Neuronal stem cell (in vitro differentiated cells): ENCODE data around the gene KIAA0232.

Experiments
- DNase-seq: peaks from one replicate; pipeline ENCODE4 v3.0.0-alpha.2; 2013; ENCODE audit warnings: low spot score
- H2AFZ ChIP-seq: one replicate; pipeline ENCODE4 v1.6.1; 2013; ENCODE audit warnings: mild to moderate bottlenecking, low read length, inconsistent platforms
- H2AK5ac ChIP-seq: 2 replicates; pipeline ENCODE4 v1.6.1; 2013; ENCODE audit warnings: low read depth, mild to moderate bottlenecking, inconsistent platforms, low read length, moderate library complexity, mixed read lengths
- H2BK120ac ChIP-seq: 2 replicates; pipeline ENCODE4 v1.6.1; 2013; ENCODE audit warnings: low read depth, mild to moderate bottlenecking, inconsistent platforms, low read length, moderate library complexity, mixed read lengths
- H2BK12ac ChIP-seq: one replicate; pipeline ENCODE4 v1.6.1; 2013; ENCODE audit warnings: low read length, inconsistent platforms
- H2BK15ac ChIP-seq: 2 replicates; pipeline ENCODE4 v1.6.1; 2013; ENCODE audit warnings: mild to moderate bottlenecking, low read length, inconsistent platforms, mixed read lengths
- H2BK5ac ChIP-seq: one replicate; pipeline ENCODE4 v1.6.1; 2013; ENCODE audit warnings: inconsistent platforms, mild to moderate bottlenecking, low read length, moderate library complexity
- H3K14ac ChIP-seq: one replicate; pipeline ENCODE4 v1.6.1; 2013; ENCODE audit warnings: low read length, inconsistent platforms
- H3K18ac ChIP-seq: 2 replicates; pipeline ENCODE4 v1.6.1; 2013; ENCODE audit warnings: low read length, inconsistent platforms
- H3K23ac ChIP-seq: 2 replicates; pipeline ENCODE4 v1.6.1; 2013; ENCODE audit warnings: low read depth, mild to moderate bottlenecking, mixed read lengths, low read length, inconsistent platforms; ENCODE audit not compliant: poor library complexity
- H3K27ac ChIP-seq: replicated peaks from 3 replicates; pipeline ENCODE4 v1.5.1; 2013; ENCODE audit warnings: low read length, inconsistent platforms
- H3K27me3 ChIP-seq, 3 experiments: 2 replicates each; pipeline ENCODE4 v1.6.1; 2013; ENCODE audit warnings: low read length in 3 of 3, mild to moderate bottlenecking in 2 of 3, inconsistent platforms in 1 of 3, low read depth in 1 of 3, mixed read lengths in 1 of 3, moderate library complexity in 1 of 3; ENCODE audit not compliant: control insufficient read depth in 3 of 3, insufficient read depth in 3 of 3
- H3K36me3 ChIP-seq, 2 donors: replicated peaks in 1 of 2; 2 replicates each; pipeline ENCODE4 v1.6.1; 2013; ENCODE audit warnings: low read length in 2 of 2; ENCODE audit not compliant: control insufficient read depth in 2 of 2, insufficient read depth in 2 of 2
- H3K4ac ChIP-seq: 2 replicates; pipeline ENCODE4 v1.6.1; 2013; ENCODE audit warnings: inconsistent platforms, mild to moderate bottlenecking, low read length, moderate library complexity
- H3K4me1 ChIP-seq, 2 donors: 1 replicate in 1 of 2; 2 replicates in 1 of 2; pipeline ENCODE4 v1.6.1; 2013; ENCODE audit warnings: low read length in 2 of 2, low read depth in 1 of 2; ENCODE audit not compliant: control insufficient read depth in 2 of 2, insufficient read depth in 1 of 2
- H3K4me2 ChIP-seq: one replicate; pipeline ENCODE4 v1.6.1; 2013; ENCODE audit warnings: mild to moderate bottlenecking, low read length, inconsistent platforms; ENCODE audit not compliant: insufficient read depth, poor library complexity, severe bottlenecking
- H3K4me3 ChIP-seq, 2 donors: 2 replicates each; pipeline ENCODE4 v1.5.1; 2013; ENCODE audit warnings: low read length in 2 of 2, mild to moderate bottlenecking in 2 of 2, inconsistent platforms in 1 of 2, moderate library complexity in 1 of 2
- H3K79me1 ChIP-seq: one replicate; pipeline ENCODE4 v1.6.1; 2013; ENCODE audit warnings: low read depth, mild to moderate bottlenecking, inconsistent platforms, low read length, moderate library complexity
- H3K9ac ChIP-seq: one replicate; pipeline ENCODE4 v1.6.1; 2013; ENCODE audit warnings: mild to moderate bottlenecking, low read depth, low read length, inconsistent platforms; ENCODE audit not compliant: poor library complexity
- H3K9me3 ChIP-seq, 2 donors: replicated peaks in 1 of 2; 2 replicates each; pipeline versions ENCODE3 to v1.6.1; 2013; ENCODE audit warnings: low read length in 2 of 2, mild to moderate bottlenecking in 2 of 2, inconsistent platforms in 1 of 2, low read depth in 1 of 2, mixed read lengths in 1 of 2, moderate library complexity in 1 of 2; ENCODE audit not compliant: control insufficient read depth in 2 of 2, insufficient read depth in 1 of 2
- H4K8ac ChIP-seq: one replicate; pipeline ENCODE4 v1.6.1; 2013; ENCODE audit warnings: low read depth, mild to moderate bottlenecking, inconsistent platforms, low read length, moderate library complexity
- H4K91ac ChIP-seq: one replicate; pipeline ENCODE4 v1.6.1; 2013; ENCODE audit warnings: low read length, low read depth, mild to moderate bottlenecking, inconsistent platforms; ENCODE audit not compliant: poor library complexity
- WGBS, 2 donors: extraction: QIAGEN DNeasy Blood & Tissue Kit; methylation state at CpG; one replicate each; pipeline ENCODE4 v1.1.7; 2013; ENCODE audit warnings: missing lambda C conversion rate in 2 of 2, mixed read lengths in 1 of 2; ENCODE audit not compliant: insufficient read length in 2 of 2, insufficient replicate concordance in 1 of 2; ENCODE audit errors: extremely low coverage in 2 of 2; 5-methylcytosine and 5-hydroxymethylcytosine counted together

The KIAA0232 gene

GRCh38 chr4:6880691-6881090 lies 98.2 kb downstream of the KIAA0232 start:
- no CpG with 5 or more reads among the region's 7 CpGs for WGBS, 2 donors

DNA sequence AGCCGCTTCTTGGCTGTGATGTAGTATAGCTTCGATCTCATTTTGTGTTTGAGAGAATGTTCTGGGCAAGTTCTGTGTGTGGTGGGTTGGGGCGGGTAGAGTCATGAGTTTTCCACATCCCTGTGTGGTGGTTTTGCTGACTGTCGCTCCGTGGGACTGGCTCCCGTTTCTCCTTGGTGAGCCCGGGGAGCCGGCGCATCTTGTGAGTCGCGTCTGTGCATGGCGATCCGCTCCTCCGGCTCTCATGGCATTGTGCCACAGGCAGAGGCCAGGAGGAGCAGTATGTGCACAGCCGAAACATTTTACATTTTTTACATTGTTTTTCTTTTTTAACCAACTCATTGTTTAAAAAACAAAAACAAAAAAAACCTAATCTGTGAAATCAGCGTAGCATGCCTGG lies 99.4 kb downstream of the KIAA0232 start:
- Histone ChIP-seq H3K27ac (no peak overlapping the region), H3K27me3 (no peaks in the 10 kb centered on the region), H3K36me3 (peaks cover 26 to 75% of the 10 kb centered on the region in 2 donors), H3K79me1 (no peaks in the 10 kb centered on the region), H3K14ac (no peak overlapping the region), H4K91ac (no peak overlapping the region), H3K4me1 (peaks cover 2 to 6% of the 10 kb centered on the region in 2 donors), H3K23ac (peak overlapping the region; percentile 53), H2AK5ac (no peak overlapping the region), H3K4ac (no peak overlapping the region), H2BK15ac (no peak overlapping the region), H3K9ac (no peak overlapping the region), H3K4me2 (no peak overlapping the region), H2BK12ac (no peak overlapping the region), H2AFZ (no peak overlapping the region), H3K9me3 (peaks cover 0 to 2% of the 10 kb centered on the region in 2 donors), H3K18ac (no peak overlapping the region), H2BK5ac (no peak overlapping the region), H2BK120ac (no peak overlapping the region), H3K4me3 (no peak overlapping the region), H4K8ac (no peak overlapping the region)
- DNase-seq: no peak
- no CpG with 5 or more reads among the region's 16 CpGs for WGBS, 2 donors

More at GRCh38 chr4:6880691-6881090, 98.2 kb downstream of the KIAA0232 start:
- H2AK5ac ChIP-seq: no peak overlapping the region
- no peak overlapping the region for H4K91ac ChIP-seq
- H3K18ac ChIP-seq: no peak overlapping the region
- H2BK120ac ChIP-seq: no peak overlapping the region
- peaks cover 2 to 5% of the 10 kb centered on the region in 2 donors for H3K4me1 ChIP-seq
- no peak overlapping the region for H3K23ac ChIP-seq
- no peak overlapping the region for H2BK5ac ChIP-seq
- H3K14ac ChIP-seq: no peak overlapping the region
- no peak overlapping the region for H3K4me2 ChIP-seq
- H4K8ac ChIP-seq: no peak overlapping the region
- no peak overlapping the region for H3K4ac ChIP-seq
- DNase-seq: no peak
- no peaks in the 10 kb centered on the region for H3K27me3 ChIP-seq
- H3K79me1 ChIP-seq: no peaks in the 10 kb centered on the region
- H2BK12ac ChIP-seq: no peak overlapping the region
- H3K9ac ChIP-seq: no peak overlapping the region
- no peak overlapping the region for H2BK15ac ChIP-seq
- no peak overlapping the region for H3K27ac ChIP-seq
- no peak overlapping the region for H3K4me3 ChIP-seq
- H3K9me3 ChIP-seq: peaks cover 0 to 2% of the 10 kb centered on the region in 2 donors
- peaks cover 33 to 87% of the 10 kb centered on the region in 2 donors for H3K36me3 ChIP-seq
- H2AFZ ChIP-seq: no peak overlapping the region

DNA sequence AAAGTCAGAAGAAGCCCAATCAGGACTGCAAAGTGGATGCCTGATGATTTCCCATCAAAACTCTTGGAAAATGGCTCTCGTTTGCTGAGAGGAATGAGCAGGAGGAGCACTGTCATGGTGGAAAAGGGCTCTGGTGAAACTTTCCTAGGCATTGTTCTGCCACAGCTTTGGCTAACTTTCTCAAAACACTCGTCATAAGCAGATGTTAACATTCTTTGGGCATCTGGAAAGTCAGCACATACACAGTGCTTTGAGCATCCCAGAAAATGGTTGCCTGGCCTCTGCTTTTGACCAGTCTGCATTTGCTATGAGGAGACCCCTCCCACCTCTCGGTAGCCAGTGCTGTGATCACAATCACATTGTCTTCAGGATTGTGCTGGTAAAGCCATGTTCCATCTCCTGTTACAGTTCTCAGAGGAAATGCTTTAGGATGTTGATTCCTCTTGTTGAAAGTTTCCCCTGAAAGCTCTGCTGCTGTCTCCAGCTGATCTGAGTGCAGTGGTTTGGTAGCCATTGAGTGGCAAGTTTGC lies 101.9 kb downstream of the KIAA0232 start:
- Histone ChIP-seq H3K79me1 (no peaks in the 10 kb centered on the region), H4K8ac (no peak overlapping the region), H3K4ac (no peak overlapping the region), H2BK5ac (no peak overlapping the region), H2BK15ac (no peak overlapping the region), H3K23ac (no peak overlapping the region), H3K36me3 (peaks cover 14 to 50% of the 10 kb centered on the region in 2 donors), H3K18ac (no peak overlapping the region), H3K27ac (peak overlapping the region; percentile 0), H3K27me3 (no peaks in the 10 kb centered on the region), H2AK5ac (no peak overlapping the region), H2BK120ac (no peak overlapping the region), H3K9ac (no peak overlapping the region), H3K14ac (no peak overlapping the region), H3K9me3 (peaks cover 0 to 2% of the 10 kb centered on the region in 2 donors), H2AFZ (no peak overlapping the region), H3K4me3 (no peak overlapping the region), H3K4me2 (no peak overlapping the region), H3K4me1 (peaks cover 8 to 14% of the 10 kb centered on the region in 2 donors), H2BK12ac (no peak overlapping the region), H4K91ac (no peak overlapping the region)
- no peak for DNase-seq
- no CpG with 5 or more reads among the region's 3 CpGs for WGBS, 2 donors

- peaks cover 9 to 36% of the 10 kb centered on the region in 2 donors for H3K36me3 ChIP-seq
- no peak overlapping the region for H4K8ac ChIP-seq
- H3K23ac ChIP-seq: peak overlapping the region; percentile 5
- H4K91ac ChIP-seq: no peak overlapping the region
- no peak overlapping the region for H2BK5ac ChIP-seq
- H3K27me3 ChIP-seq: no peaks in the 10 kb centered on the region
- no CpG with 5 or more reads among the region's 15 CpGs for WGBS, 2 donors
- H2BK12ac ChIP-seq: no peak overlapping the region
- H3K79me1 ChIP-seq: no peaks in the 10 kb centered on the region
- H2BK15ac ChIP-seq: no peak overlapping the region
- DNase-seq: no peak
- H3K18ac ChIP-seq: no peak overlapping the region
- H3K4me1 ChIP-seq: peaks cover 8 to 14% of the 10 kb centered on the region in 2 donors
- no peak overlapping the region for H3K9ac ChIP-seq
- H3K4ac ChIP-seq: no peak overlapping the region
- no peak overlapping the region for H2AFZ ChIP-seq
- H2BK120ac ChIP-seq: no peak overlapping the region
- H3K27ac ChIP-seq: no peak overlapping the region
- no peak overlapping the region for H2AK5ac ChIP-seq
- H3K4me3 ChIP-seq: peak overlapping the region in 1 of 2 donors; percentile 50
- H3K9me3 ChIP-seq: peaks cover 6 to 7% of the 10 kb centered on the region in 2 donors
- H3K4me2 ChIP-seq: no peak overlapping the region
- no peak overlapping the region for H3K14ac ChIP-seq
Observed at GRCh38 chr4:6885953-6886557, 103.5 kb downstream of the KIAA0232 start.
